RWPE1 (cell line): ENCODE measurements around the gene GPR61.
A peak's percentile ranks its signal among the peaks of the same experiment; 100 is the strongest.

Source experiments
- CTCF ChIA-PET: fragments of 350-600 bp; sonication (Branson Sonifier 250); formaldehyde crosslinking; extraction: SDS; loops from one replicate; lab custom pipeline; 2021; lab: Yijun Ruan, JAX
- POLR2A ChIA-PET: fragments of 400-600 bp; formaldehyde crosslinking; extraction: SDS; loops from one replicate; lab custom pipeline; 2020; ENCODE audit warnings: antibody characterized with exemption; ENCODE audit not compliant: low non-redundant PET; lab: Yijun Ruan, JAX
- DNase-seq: peaks from one replicate; pipeline ENCODE4 v3.0.0; 2012; ENCODE audit warnings: low spot score
- H3K27ac ChIP-seq: fragments of 450-650 bp; 2 replicates; pipeline ENCODE4 v1.5.1; 2017
- CTCF ChIP-seq: fragments of 450-650 bp; conservative IDR thresholded peaks from 2 replicates; pipeline ENCODE4 v1.5.1; 2017; ENCODE audit warnings: low read depth, mild to moderate bottlenecking

The GPR61 gene

GRCh38 chr1:109508001-109508872, 31.4 kb upstream of the GPR61 start:
- no peak overlapping the region for H3K27ac ChIP-seq
- ChIA-PET CTCF (interaction anchor here (0.6 to 6.9 kb wide), 3 partner anchors 14 to 52 kb away, joined by 3 to 41 read pairs (median 3); no protein-coding TSS in a partner anchor), POLR2A (no interaction called here)
- no peak for TF ChIP-seq CTCF
- DNase-seq: no peak

- no peak overlapping the region for H3K27ac ChIP-seq
- TF ChIP-seq CTCF: no peak
- ChIA-PET POLR2A (no interaction called here), CTCF (interaction anchor here (0.6 to 6.9 kb wide), 2 partner anchors 13 to 23 kb away, joined by 3 to 41 read pairs; no protein-coding TSS in a partner anchor)
- DNase-seq: no peak
These were observed 30.8 kb upstream of the GPR61 start for GRCh38 chr1:109508873-109509175.

- H3K27ac ChIP-seq: peak within 1 kb of the TSS; percentile 30; the same call in 1 of the 2 replicates
- no peak for TF ChIP-seq CTCF
- ChIA-PET CTCF (interaction anchor here (0.6 to 6.9 kb wide), 4 partner anchors 13 to 23 kb away, joined by 3 to 41 read pairs (median 6); partner anchors contain the start of gene CYB561D1), POLR2A (interaction anchor here (0.6 kb wide), 1 partner anchor 12 kb away, joined by 3 read pairs; no protein-coding TSS in a partner anchor)
- DNase-seq: peak; percentile 67
These were observed 30.2 kb upstream of the GPR61 start, which contains the start of gene AMIGO1 for GRCh38 chr1:109509176-109510134. TSS of gene AMIGO1 (minus strand) at chr1:109509727. CDS start at chr1:109508912, 815 bp downstream.

- TF ChIP-seq CTCF: no peak
- CTCF ChIA-PET: interaction anchor here (0.5 to 1.6 kb wide), 3 partner anchors 19 to 126 kb away, joined by 3 to 8 read pairs (median 3); partner anchors contain the start of gene CYB561D1
- no peak for DNase-seq
- POLR2A ChIA-PET: no interaction called here
- no peak overlapping the region for H3K27ac ChIP-seq
These were observed 26.5 kb upstream of the GPR61 start for GRCh38 chr1:109513110-109513710.

GRCh38 chr1:109514846-109515245, 24.8 kb upstream of the GPR61 start:
- ChIA-PET POLR2A (no interaction called here), CTCF (interaction anchor here (1.0 to 1.6 kb wide), 3 partner anchors 17 to 126 kb away, joined by 3 to 11 read pairs (median 4); no protein-coding TSS in a partner anchor)
- DNase-seq: no peak
- no peak for TF ChIP-seq CTCF
- H3K27ac ChIP-seq: no peak overlapping the region
